RPMI8226 (cell line): ENCODE measurements around the gene ERICH2.

Experiments
- DNase-seq: peaks from one replicate; pipeline ENCODE4 v3.0.0-alpha.2; 2015

The ERICH2 gene

GRCh38 chr2:170843656-170844055, 73.5 kb downstream of the ERICH2 start:
- DNase-seq = no peak

GRCh38 chr2:170845343-170845742, 75.2 kb downstream of the ERICH2 start:
- DNase-seq = peak; percentile 23

- DNase-seq = no peak
These were observed 76.1 kb downstream of the ERICH2 start for GRCh38 chr2:170846314-170846713.

GRCh38 chr2:170847716-170848115, 77.5 kb downstream of the ERICH2 start:
- DNase-seq = no peak
